Glutamatergic neuron (in vitro differentiated cells): ENCODE results near the gene AMIGO3. TPM values are rescaled to one million over a fixed set of nuclear protein-coding genes. Genes with fewer than 3 reads are reported as not detected.

ENCODE experiments used
- DNase-seq: peaks from one replicate; pipeline ENCODE4 v3.0.0; 2022
- H3K27ac Mint-ChIP-seq: one replicate; pipeline ENCODE4 v1.8.0; 2020; ENCODE audit warnings: mild to moderate bottlenecking, mixed read lengths, inconsistent platforms; ENCODE audit not compliant: unreplicated experiment
- H3K27me3 Mint-ChIP-seq: one replicate; pipeline ENCODE4 v1.8.0; 2020; ENCODE audit warnings: mild to moderate bottlenecking, moderate library complexity, mixed read lengths, inconsistent platforms; ENCODE audit not compliant: unreplicated experiment
- H3K36me3 Mint-ChIP-seq: one replicate; pipeline ENCODE4 v1.8.0; 2020; ENCODE audit warnings: mild to moderate bottlenecking, mixed read lengths, inconsistent platforms; ENCODE audit not compliant: unreplicated experiment
- H3K4me1 Mint-ChIP-seq: one replicate; pipeline ENCODE4 v1.8.0; 2020; ENCODE audit warnings: mild to moderate bottlenecking, low read depth, mixed read lengths, inconsistent platforms; ENCODE audit not compliant: unreplicated experiment
- H3K4me3 Mint-ChIP-seq: one replicate; pipeline ENCODE4 v1.8.0; 2020; ENCODE audit warnings: mild to moderate bottlenecking, mixed read lengths, inconsistent platforms; ENCODE audit not compliant: unreplicated experiment
- H3K9me3 Mint-ChIP-seq: one replicate; pipeline ENCODE4 v1.8.0; 2020; ENCODE audit warnings: mild to moderate bottlenecking, moderate library complexity, mixed read lengths, inconsistent platforms; ENCODE audit not compliant: unreplicated experiment
- CTCF ChIP-seq: fragments of 200-600 bp; sonication (generic); IDR thresholded peaks from one replicate; pipeline ENCODE4 v1.5.0; 2021; ENCODE audit not compliant: partially characterized antibody, unreplicated experiment
- total RNA-seq: library from RNA; stranded (reverse); fragmentation: NEBNext Ultra II Directional; extraction: Animal tissue kit (Norgen Biotek cat#: 25700); gene quantifications from one replicate; pipeline ENCODE4 v1.2.1, GENCODE V29; 2021; ENCODE audit not compliant: unreplicated experiment

The AMIGO3 gene
- total RNA-seq, 1 donor from 2014 or later: 1.4 TPM

DNA sequence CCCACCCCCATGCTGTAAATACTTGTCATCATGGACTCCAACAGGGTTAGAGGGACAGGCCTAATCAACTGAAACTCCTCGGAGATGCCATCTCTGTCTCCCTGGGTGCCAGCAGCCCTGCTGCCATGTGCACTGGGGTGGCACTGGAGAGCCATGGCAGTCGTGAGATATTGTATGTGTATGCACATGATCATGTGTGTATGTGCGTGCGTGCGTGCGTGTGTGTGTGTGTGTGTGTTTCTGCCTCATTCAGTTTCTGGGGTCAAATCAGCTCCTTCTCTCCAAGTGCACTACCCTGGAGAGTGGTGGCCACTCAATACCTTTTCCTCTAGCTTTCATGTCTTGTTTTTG, 48.6 kb downstream of the AMIGO3 start:
- peaks cover 7% of the 10 kb centered on the region for H3K4me1 Mint-ChIP-seq
- no peaks in the 10 kb centered on the region for H3K36me3 Mint-ChIP-seq
- DNase-seq: no peak
- peaks cover 16% of the 10 kb centered on the region for H3K9me3 Mint-ChIP-seq
- H3K27me3 Mint-ChIP-seq: peaks cover 12% of the 10 kb centered on the region
- H3K27ac Mint-ChIP-seq: no peak overlapping the region
- TF ChIP-seq CTCF: no peak
- H3K4me3 Mint-ChIP-seq: no peak overlapping the region

DNA sequence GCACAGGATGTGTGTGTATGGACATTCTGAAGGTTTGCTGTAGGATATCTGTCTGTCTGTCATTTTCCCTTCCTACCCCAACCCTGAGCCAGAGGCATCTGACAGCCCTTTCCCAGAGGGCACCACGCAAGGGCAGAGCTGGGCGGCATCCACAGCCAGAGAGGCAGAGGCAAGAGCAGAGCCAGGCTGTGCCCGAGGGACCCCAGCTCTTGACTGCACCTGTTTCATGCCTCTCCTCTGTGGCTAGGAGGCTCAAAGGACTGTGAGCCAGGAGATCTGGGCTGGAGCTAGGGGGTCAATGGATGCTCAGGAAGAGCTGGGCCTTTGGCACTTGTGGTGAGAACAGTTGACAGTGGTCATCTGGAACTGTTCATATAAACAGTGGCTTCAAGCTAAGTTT, 50.1 kb downstream of the AMIGO3 start:
- Mint-ChIP-seq H3K4me1 (peaks cover 3% of the 10 kb centered on the region), H3K4me3 (no peak overlapping the region), H3K27me3 (peaks cover 11% of the 10 kb centered on the region), H3K36me3 (no peaks in the 10 kb centered on the region), H3K9me3 (peaks cover 15% of the 10 kb centered on the region), H3K27ac (no peak overlapping the region)
- TF ChIP-seq CTCF: no peak
- no peak for DNase-seq

DNA sequence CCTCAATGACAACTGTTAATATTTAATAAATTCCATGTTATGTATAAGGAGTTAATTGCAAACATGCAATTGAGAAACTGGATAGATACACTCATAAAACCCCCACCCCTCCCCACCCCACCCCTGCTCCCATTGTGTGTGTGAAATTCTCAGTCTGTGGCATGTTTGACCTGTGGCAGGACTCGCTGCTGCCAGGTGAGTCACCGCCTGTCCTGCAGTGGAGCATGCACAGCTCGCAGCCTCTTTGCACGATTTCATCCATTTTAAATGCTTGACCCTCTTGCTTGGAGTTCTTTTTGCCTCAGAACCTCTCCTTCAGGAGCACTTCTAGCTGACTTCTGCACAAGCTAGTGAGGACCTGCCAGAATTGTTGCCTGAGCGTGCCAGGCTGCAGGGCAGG, 50.6 kb downstream of the AMIGO3 start:
- H3K27me3 Mint-ChIP-seq: peaks cover 11% of the 10 kb centered on the region
- no peak for DNase-seq
- H3K36me3 Mint-ChIP-seq: no peaks in the 10 kb centered on the region
- TF ChIP-seq CTCF: no peak
- H3K9me3 Mint-ChIP-seq: peaks cover 17% of the 10 kb centered on the region
- H3K27ac Mint-ChIP-seq: no peak overlapping the region
- peaks cover 3% of the 10 kb centered on the region for H3K4me1 Mint-ChIP-seq
- H3K4me3 Mint-ChIP-seq: no peak overlapping the region

DNA sequence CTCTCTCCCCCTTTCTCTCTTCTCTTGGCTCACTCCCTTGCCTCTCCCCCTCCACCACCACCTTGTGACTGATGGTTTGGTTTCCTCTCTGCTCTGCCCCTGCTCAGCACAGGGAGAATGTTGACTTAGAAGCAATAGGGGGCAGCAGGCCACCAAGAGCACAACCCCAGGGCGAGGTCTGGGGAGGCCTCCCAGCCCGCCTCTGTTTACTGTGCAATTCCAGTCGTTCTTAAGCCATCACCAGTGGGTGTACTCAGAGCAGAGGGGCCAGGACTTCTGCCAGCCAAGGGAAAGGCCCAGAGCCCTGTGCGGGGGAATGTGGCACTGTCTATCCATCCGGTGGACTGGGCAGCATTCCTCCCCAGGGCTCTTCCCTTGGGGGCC, 51.1 kb downstream of the AMIGO3 start:
- Mint-ChIP-seq H3K27me3 (peaks cover 7% of the 10 kb centered on the region), H3K27ac (no peak overlapping the region), H3K4me1 (peaks cover 3% of the 10 kb centered on the region), H3K9me3 (peaks cover 14% of the 10 kb centered on the region), H3K36me3 (no peaks in the 10 kb centered on the region), H3K4me3 (no peak overlapping the region)
- DNase-seq: no peak
- no peak for TF ChIP-seq CTCF

DNA sequence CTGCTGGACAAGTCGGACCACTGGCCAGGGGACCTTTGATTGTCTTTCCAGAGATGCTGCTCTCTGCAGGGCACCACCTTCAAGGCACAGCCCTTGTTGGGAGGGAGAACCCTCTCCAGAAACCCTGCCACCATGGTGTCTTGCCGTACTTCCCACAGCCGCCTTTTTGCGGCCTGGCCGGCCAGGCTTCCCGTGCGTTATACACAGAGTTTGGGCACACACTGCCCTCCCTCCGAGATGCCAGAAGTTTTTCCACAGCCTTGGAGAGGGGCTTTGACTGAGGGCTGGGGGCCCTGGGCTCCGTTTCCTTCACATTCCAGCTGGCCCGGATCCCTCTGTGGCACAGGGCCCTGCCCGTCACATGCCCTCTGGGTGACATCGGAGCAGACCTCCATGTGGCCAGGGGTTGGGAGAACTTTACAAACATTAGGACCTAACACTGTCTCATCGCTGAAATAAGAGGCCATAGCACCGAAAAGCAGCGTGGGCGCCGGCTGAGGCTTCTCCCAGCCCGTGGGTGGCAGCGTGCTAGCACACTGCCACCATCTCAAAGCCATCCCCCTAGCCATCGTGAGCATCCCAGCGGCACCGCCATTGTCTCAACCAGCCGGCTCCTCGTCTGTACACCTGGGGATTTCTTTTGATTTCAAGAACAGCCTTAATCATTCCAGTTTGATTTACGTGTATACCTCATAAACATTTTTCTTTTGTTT, 51.6 kb downstream of the AMIGO3 start:
- Mint-ChIP-seq H3K27me3 (peaks cover 7% of the 10 kb centered on the region), H3K9me3 (peaks cover 12% of the 10 kb centered on the region), H3K27ac (no peak overlapping the region), H3K4me3 (no peak overlapping the region), H3K4me1 (peaks cover 3% of the 10 kb centered on the region), H3K36me3 (no peaks in the 10 kb centered on the region)
- TF ChIP-seq CTCF: no peak
- no peak for DNase-seq

Other genes starting within 250 kb of the AMIGO3 start
- 46.8 TPM for gene DAG1, start 249.4 kb downstream of the AMIGO3 start, total RNA-seq
- 46.9 TPM for gene BSN, start 165.2 kb downstream of the AMIGO3 start, total RNA-seq
- 119 TPM for gene APEH, start 45.3 kb downstream of the AMIGO3 start, total RNA-seq
- 23.4 TPM for gene MST1, start 30.2 kb downstream of the AMIGO3 start, total RNA-seq
- gene RNF123, start 30.1 kb downstream of the AMIGO3 start, total RNA-seq: 56.6 TPM
- gene GMPPB, start 4.3 kb upstream of the AMIGO3 start, total RNA-seq: 21.2 TPM
- gene IP6K1, start 66.9 kb upstream of the AMIGO3 start, total RNA-seq: 44.6 TPM
- gene CDHR4, start 80.2 kb upstream of the AMIGO3 start, total RNA-seq: not detected
- 4.2 TPM for gene INKA1, start 83.6 kb upstream of the AMIGO3 start, total RNA-seq
- gene UBA7, start 94.3 kb upstream of the AMIGO3 start, total RNA-seq: 0.54 TPM
- gene TRAIP, start 136.9 kb upstream of the AMIGO3 start, total RNA-seq: 11.3 TPM
- 518 TPM for gene CAMKV, start 150.2 kb upstream of the AMIGO3 start, total RNA-seq
- gene MST1R, start 184.2 kb upstream of the AMIGO3 start, total RNA-seq: 8.6 TPM
- 15.4 TPM for gene MON1A, start 210.1 kb upstream of the AMIGO3 start, total RNA-seq
- gene RBM6, start 220.5 kb upstream of the AMIGO3 start, total RNA-seq: 169 TPM